ENCODE measurements around the gene LYRM7. TPM values are rescaled to one million over a fixed set of nuclear protein-coding genes. Genes with fewer than 3 reads are reported as not detected.

Gene LYRM7
- total and polyA plus RNA-seq, 2 experiments from 2014 or later = 8.5 to 27.5 TPM

GRCh38 chr5:131214609-131215227 lies 44.0 kb downstream of the LYRM7 start:
- Histone ChIP-seq H3K4me1 (ENCODE audit: insufficient read depth) (peaks cover 7% of the 10 kb centered on the region), H2AFZ (no peak overlapping the region), H3K27ac (no peak overlapping the region), H3F3A (ENCODE audit: insufficient read depth) (peaks cover 6% of the 10 kb centered on the region; the same call in 1 of the 2 replicates), H3K36me3 (ENCODE audit: low read depth) (no peaks in the 10 kb centered on the region), H3K4me3 (no peak overlapping the region), H3K9me3 (ENCODE audit: low read depth) (no peaks in the 10 kb centered on the region), H3K27me3 (replicated peaks; ENCODE audit: insufficient read depth) (no peaks in the 10 kb centered on the region), H3K79me2 (ENCODE audit: insufficient read depth) (no peaks in the 10 kb centered on the region), H4K20me1 (ENCODE audit: insufficient read depth) (no peaks in the 10 kb centered on the region), H3K9ac (no peak overlapping the region), H3K4me2 (ENCODE audit: unreplicated experiment) (no peak overlapping the region), H3K9me2 (ENCODE audit: insufficient read depth) (no peaks in the 10 kb centered on the region)
- DNase-seq = no peak
- 39 to 47% methylated on average over 3 of the region's 3 CpGs for WGBS, 2 experiments (ENCODE audit: low coverage in 1 of 2, low lambda C conversion rate in 2 of 2, missing lambda C conversion rate in 2 of 2)
- TF ChIP-seq EZH2phosphoT487 (IDR thresholded peaks at IDR 0.05; ENCODE audit: insufficient read depth, low read depth) (no peak), EZH2 (IDR thresholded peaks at IDR 0.05; ENCODE audit: insufficient read depth, poor library complexity, severe bottlenecking) (no peak)
- in situ Hi-C loops (cut with MboI) = no loop called here

DNA sequence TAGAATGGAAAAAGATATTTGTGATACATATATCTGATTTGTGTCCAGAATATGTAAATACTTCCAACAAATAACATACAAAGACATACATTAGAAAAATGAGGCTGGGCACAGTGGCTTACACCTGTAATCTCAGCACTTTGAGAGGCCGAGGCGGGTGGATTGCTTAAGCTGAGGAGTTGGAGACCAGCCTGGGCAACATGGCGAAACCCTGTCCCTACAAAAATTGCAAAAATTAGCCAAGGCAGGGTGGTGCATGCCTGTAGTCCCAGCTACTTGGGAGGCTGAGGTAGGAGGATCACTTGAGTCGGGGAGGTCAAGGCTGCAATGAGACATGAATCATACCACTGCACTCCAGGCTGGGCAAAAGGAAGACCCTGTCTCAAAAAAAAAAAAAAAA lies 47.0 kb downstream of the LYRM7 start:
- Histone ChIP-seq H3K27ac (no peak overlapping the region), H3K9ac (no peak overlapping the region), H2AFZ (no peak overlapping the region), H3K9me2 (ENCODE audit: insufficient read depth) (no peaks in the 10 kb centered on the region), H3K9me3 (ENCODE audit: low read depth) (no peaks in the 10 kb centered on the region), H3K36me3 (ENCODE audit: low read depth) (no peaks in the 10 kb centered on the region), H3F3A (ENCODE audit: insufficient read depth) (peaks cover 9% of the 10 kb centered on the region; the same call in 1 of the 2 replicates), H3K27me3 (replicated peaks; ENCODE audit: insufficient read depth) (no peaks in the 10 kb centered on the region), H3K4me3 (no peak overlapping the region), H4K20me1 (ENCODE audit: insufficient read depth) (no peaks in the 10 kb centered on the region), H3K4me2 (ENCODE audit: unreplicated experiment) (no peak overlapping the region), H3K4me1 (ENCODE audit: insufficient read depth) (peaks cover 18% of the 10 kb centered on the region), H3K79me2 (ENCODE audit: insufficient read depth) (no peaks in the 10 kb centered on the region)
- no peak for DNase-seq
- in situ Hi-C loops (cut with MboI) = no loop called here
- WGBS, 2 experiments (ENCODE audit: low coverage in 1 of 2, low lambda C conversion rate in 2 of 2, missing lambda C conversion rate in 2 of 2) = 87 to 92% methylated on average over 4 of the region's 4 CpGs
- TF ChIP-seq EZH2phosphoT487 (IDR thresholded peaks at IDR 0.05; ENCODE audit: insufficient read depth, low read depth) (no peak), EZH2 (IDR thresholded peaks at IDR 0.05; ENCODE audit: insufficient read depth, poor library complexity, severe bottlenecking) (no peak)

DNA sequence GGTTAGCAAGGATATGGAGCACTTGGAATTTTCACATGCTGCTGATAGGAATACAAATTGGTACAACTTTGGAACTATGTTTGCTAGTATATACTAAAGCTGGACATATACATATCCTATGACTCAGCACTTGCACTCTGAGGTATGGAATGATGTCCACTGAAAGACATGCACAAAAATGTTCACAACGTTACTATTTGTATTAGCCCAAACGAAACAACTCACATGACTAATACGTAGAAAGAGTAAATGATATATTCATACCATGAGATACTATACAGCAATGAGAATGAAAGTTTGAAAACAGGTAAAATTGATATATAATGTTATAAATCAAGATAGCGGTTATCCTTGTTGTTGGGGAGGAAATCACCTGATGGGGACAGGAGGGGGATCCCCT lies 47.6 kb downstream of the LYRM7 start:
- Histone ChIP-seq H3K79me2 (ENCODE audit: insufficient read depth) (no peaks in the 10 kb centered on the region), H3K27me3 (replicated peaks; ENCODE audit: insufficient read depth) (no peaks in the 10 kb centered on the region), H3K9me2 (ENCODE audit: insufficient read depth) (no peaks in the 10 kb centered on the region), H4K20me1 (ENCODE audit: insufficient read depth) (no peaks in the 10 kb centered on the region), H3K9ac (no peak overlapping the region), H3K4me1 (ENCODE audit: insufficient read depth) (peaks cover 18% of the 10 kb centered on the region), H3K36me3 (ENCODE audit: low read depth) (no peaks in the 10 kb centered on the region), H3K9me3 (ENCODE audit: low read depth) (no peaks in the 10 kb centered on the region), H2AFZ (no peak overlapping the region), H3K4me2 (ENCODE audit: unreplicated experiment) (no peak overlapping the region), H3K27ac (no peak overlapping the region), H3F3A (ENCODE audit: insufficient read depth) (peaks cover 9% of the 10 kb centered on the region; the same call in 1 of the 2 replicates), H3K4me3 (no peak overlapping the region)
- DNase-seq = no peak
- no peak for TF ChIP-seq EZH2phosphoT487 (IDR thresholded peaks at IDR 0.05; ENCODE audit: insufficient read depth, low read depth)
- TF ChIP-seq EZH2 (IDR thresholded peaks at IDR 0.05; ENCODE audit: insufficient read depth, poor library complexity, severe bottlenecking) = no peak
- WGBS, 2 experiments (ENCODE audit: low coverage in 1 of 2, low lambda C conversion rate in 2 of 2, missing lambda C conversion rate in 2 of 2) = 56 to 64% methylated on average over 4 of the region's 4 CpGs
- in situ Hi-C loops (cut with MboI) = no loop called here

DNA sequence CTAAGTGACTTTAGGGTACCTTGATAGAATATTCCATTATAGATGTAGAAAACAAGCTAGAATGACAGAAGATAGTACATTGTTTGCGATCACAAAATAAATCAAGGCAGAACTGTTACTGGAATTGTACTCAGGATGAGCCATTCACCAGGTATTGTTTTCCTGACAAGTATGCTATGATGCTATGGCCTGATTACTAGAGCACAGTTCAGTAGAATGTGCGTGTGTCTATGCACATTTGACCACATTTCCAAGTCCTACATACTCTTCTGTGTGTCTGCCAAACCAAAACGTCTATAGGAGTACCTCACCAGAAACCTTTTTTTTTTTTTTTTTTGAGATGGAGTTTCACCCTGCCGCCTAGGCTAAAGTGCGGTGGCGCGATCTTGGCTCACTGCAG lies 49.8 kb downstream of the LYRM7 start:
- TF ChIP-seq EZH2phosphoT487 (IDR thresholded peaks at IDR 0.05; ENCODE audit: insufficient read depth, low read depth) = no peak
- TF ChIP-seq EZH2 (IDR thresholded peaks at IDR 0.05; ENCODE audit: insufficient read depth, poor library complexity, severe bottlenecking) = no peak
- DNase-seq = no peak

More for the DNA sequence above, 49.8 kb downstream of the LYRM7 start:
- Histone ChIP-seq H3K4me2 (ENCODE audit: unreplicated experiment) (no peak overlapping the region), H3K9ac (no peak overlapping the region), H3K27me3 (replicated peaks; ENCODE audit: insufficient read depth) (no peaks in the 10 kb centered on the region), H3K36me3 (ENCODE audit: low read depth) (no peaks in the 10 kb centered on the region), H3K9me2 (ENCODE audit: insufficient read depth) (no peaks in the 10 kb centered on the region), H4K20me1 (ENCODE audit: insufficient read depth) (no peaks in the 10 kb centered on the region), H2AFZ (no peak overlapping the region), H3F3A (ENCODE audit: insufficient read depth) (peaks cover 9% of the 10 kb centered on the region; the same call in 1 of the 2 replicates), H3K4me3 (no peak overlapping the region), H3K9me3 (ENCODE audit: low read depth) (no peaks in the 10 kb centered on the region), H3K4me1 (ENCODE audit: insufficient read depth) (peaks cover 18% of the 10 kb centered on the region), H3K27ac (no peak overlapping the region), H3K79me2 (ENCODE audit: insufficient read depth) (no peaks in the 10 kb centered on the region)
- WGBS, 2 experiments (ENCODE audit: low coverage in 1 of 2, low lambda C conversion rate in 2 of 2, missing lambda C conversion rate in 2 of 2) = 85 to 95% methylated on average over 7 of the region's 7 CpGs
- in situ Hi-C loops (cut with MboI) = no loop called here

Measured in GM23248 (cell line).